ENCODE measurements around the gene GASK1B. TPM values are rescaled to one million over a fixed set of nuclear protein-coding genes. Genes with fewer than 3 reads are reported as not detected.

Gene GASK1B
- total and polyA plus RNA-seq, 2 of the 4 experiments (the other 2 are of a cell fraction), result 4.1 to 5.4 TPM

DNA sequence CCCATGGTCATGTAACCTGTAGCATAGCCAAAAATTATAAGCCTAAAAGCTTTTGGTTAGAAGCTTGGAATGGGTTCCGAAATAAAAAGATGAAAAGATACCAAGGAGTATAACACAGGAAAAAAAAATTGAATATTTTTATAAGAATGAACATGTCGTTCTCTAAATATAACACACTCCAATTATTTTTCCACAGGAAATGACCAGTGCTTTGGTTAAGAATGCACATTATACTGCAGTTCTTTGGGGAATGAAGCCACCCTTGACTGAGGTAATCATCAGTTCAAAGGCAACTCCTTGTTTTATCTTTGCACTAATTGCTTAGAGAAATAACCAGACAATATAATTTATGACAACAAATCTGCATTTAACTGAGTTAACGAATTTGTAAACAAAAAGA is 6.6 kb upstream of the GASK1B start:
- TF ChIP-seq MXI1 (IDR thresholded peaks at IDR 0.05; ENCODE audit: borderline replicate concordance, low read depth, low read length) (no peak), CHD1 (IDR thresholded peaks at IDR 0.05; ENCODE audit: low read depth, low read length) (no peak), RCOR1 (IDR thresholded peaks at IDR 0.05; ENCODE audit: insufficient replicate concordance, low read length) (no peak), POLR2A (IDR thresholded peaks at IDR 0.05; ENCODE audit: low read depth, low read length) (no peak), RFX5 (IDR thresholded peaks at IDR 0.05; ENCODE audit: low read depth, low read length) (no peak), MAZ (IDR thresholded peaks at IDR 0.05; ENCODE audit: borderline replicate concordance, low read depth, low read length) (no peak), NFE2L2 (IDR thresholded peaks at IDR 0.05; ENCODE audit: low read depth, low read length) (no peak), CEBPB (IDR thresholded peaks at IDR 0.05; ENCODE audit: low read depth, low read length) (no peak), SMC3 (IDR thresholded peaks at IDR 0.05; ENCODE audit: low read depth, low read length) (no peak), MAFK (IDR thresholded peaks at IDR 0.05; ENCODE audit: low read depth, low read length) (no peak), RAD21 (IDR thresholded peaks at IDR 0.05; ENCODE audit: low read length) (no peak), BHLHE40 (IDR thresholded peaks at IDR 0.05; ENCODE audit: low read depth, low read length) (no peak), FOS (IDR thresholded peaks at IDR 0.05; ENCODE audit: low read depth, low read length) (no peak)
- TF ChIP-seq, protein P1, sequence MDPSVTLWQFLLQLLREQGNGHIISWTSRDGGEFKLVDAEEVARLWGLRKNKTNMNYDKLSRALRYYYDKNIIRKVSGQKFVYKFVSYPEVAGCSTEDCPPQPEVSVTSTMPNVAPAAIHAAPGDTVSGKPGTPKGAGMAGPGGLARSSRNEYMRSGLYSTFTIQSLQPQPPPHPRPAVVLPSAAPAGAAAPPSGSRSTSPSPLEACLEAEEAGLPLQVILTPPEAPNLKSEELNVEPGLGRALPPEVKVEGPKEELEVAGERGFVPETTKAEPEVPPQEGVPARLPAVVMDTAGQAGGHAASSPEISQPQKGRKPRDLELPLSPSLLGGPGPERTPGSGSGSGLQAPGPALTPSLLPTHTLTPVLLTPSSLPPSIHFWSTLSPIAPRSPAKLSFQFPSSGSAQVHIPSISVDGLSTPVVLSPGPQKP (IDR thresholded peaks at IDR 0.05; ENCODE audit: borderline replicate concordance, low read depth, low read length), result no peak
- TF ChIP-seq, protein P2, sequence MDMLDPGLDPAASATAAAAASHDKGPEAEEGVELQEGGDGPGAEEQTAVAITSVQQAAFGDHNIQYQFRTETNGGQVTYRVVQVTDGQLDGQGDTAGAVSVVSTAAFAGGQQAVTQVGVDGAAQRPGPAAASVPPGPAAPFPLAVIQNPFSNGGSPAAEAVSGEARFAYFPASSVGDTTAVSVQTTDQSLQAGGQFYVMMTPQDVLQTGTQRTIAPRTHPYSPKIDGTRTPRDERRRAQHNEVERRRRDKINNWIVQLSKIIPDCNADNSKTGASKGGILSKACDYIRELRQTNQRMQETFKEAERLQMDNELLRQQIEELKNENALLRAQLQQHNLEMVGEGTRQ (IDR thresholded peaks at IDR 0.05; ENCODE audit: low read depth, low read length), result no peak
- TF ChIP-seq, protein P3, sequence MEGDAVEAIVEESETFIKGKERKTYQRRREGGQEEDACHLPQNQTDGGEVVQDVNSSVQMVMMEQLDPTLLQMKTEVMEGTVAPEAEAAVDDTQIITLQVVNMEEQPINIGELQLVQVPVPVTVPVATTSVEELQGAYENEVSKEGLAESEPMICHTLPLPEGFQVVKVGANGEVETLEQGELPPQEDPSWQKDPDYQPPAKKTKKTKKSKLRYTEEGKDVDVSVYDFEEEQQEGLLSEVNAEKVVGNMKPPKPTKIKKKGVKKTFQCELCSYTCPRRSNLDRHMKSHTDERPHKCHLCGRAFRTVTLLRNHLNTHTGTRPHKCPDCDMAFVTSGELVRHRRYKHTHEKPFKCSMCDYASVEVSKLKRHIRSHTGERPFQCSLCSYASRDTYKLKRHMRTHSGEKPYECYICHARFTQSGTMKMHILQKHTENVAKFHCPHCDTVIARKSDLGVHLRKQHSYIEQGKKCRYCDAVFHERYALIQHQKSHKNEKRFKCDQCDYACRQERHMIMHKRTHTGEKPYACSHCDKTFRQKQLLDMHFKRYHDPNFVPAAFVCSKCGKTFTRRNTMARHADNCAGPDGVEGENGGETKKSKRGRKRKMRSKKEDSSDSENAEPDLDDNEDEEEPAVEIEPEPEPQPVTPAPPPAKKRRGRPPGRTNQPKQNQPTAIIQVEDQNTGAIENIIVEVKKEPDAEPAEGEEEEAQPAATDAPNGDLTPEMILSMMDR (conservative IDR thresholded peaks at IDR 0.05; ENCODE audit: low read depth, low read length), result no peak
- Histone ChIP-seq H3K27me3 (ENCODE audit: control insufficient read depth, insufficient read depth, low read length) (no peaks in the 10 kb centered on the region; the same call in 1 of the 2 replicates), H3K79me1 (ENCODE audit: low read depth in 1 of 2, low read length in 2 of 2) (no peaks in the 10 kb centered on the region), H2AK9ac (replicated peaks; ENCODE audit: low read depth, low read length, poor library complexity) (no peak overlapping the region), H3K4me1 (ENCODE audit: control insufficient read depth, insufficient read depth, low read length) (peaks cover 3% of the 10 kb centered on the region; the same call in 1 of the 2 replicates), H2BK20ac (ENCODE audit: low read depth, low read length) (no peak overlapping the region), H3K4me3 (ENCODE audit: insufficient read depth, low read depth, low read length) (no peak overlapping the region), H3K18ac (ENCODE audit: low read depth, low read length) (no peak overlapping the region), H3K27ac (ENCODE audit: insufficient read depth, low read length) (no peak overlapping the region), H4K5ac (ENCODE audit: low read depth, low read length) (no peak overlapping the region), H3K36me3 (ENCODE audit: control insufficient read depth, insufficient read depth, low read length) (no peaks in the 10 kb centered on the region), H3K9me3 (ENCODE audit: control insufficient read depth, insufficient read depth, low read length) (no peaks in the 10 kb centered on the region), H4K8ac (ENCODE audit: low read depth in 2 of 2, low read length in 2 of 2) (no peak overlapping the region), H3K9ac (ENCODE audit: low read depth, low read length) (no peak overlapping the region), H3K9me1 (ENCODE audit: insufficient read depth, low read length) (no peaks in the 10 kb centered on the region), H4K91ac (ENCODE audit: insufficient read depth, low read depth, low read length) (no peak overlapping the region), H3K4ac (ENCODE audit: low read depth, low read length) (no peak overlapping the region), H2AFZ (replicated peaks; ENCODE audit: low read length, poor library complexity) (no peak overlapping the region), H4K20me1 (ENCODE audit: insufficient read depth, low read length) (no peaks in the 10 kb centered on the region), H2BK15ac (ENCODE audit: low read depth, low read length) (no peak overlapping the region), H3K23ac (ENCODE audit: low read depth, low read length) (no peak overlapping the region), H2BK5ac (ENCODE audit: low read depth, low read length, poor library complexity, severe bottlenecking) (no peak overlapping the region), H2BK120ac (ENCODE audit: low read depth, low read length) (no peak overlapping the region), H2AK5ac (ENCODE audit: low read depth, low read length) (no peak overlapping the region), H3K4me2 (ENCODE audit: low read depth, low read length) (no peak overlapping the region), H3K14ac (replicated peaks; ENCODE audit: low read depth, low read length) (no peak overlapping the region), H3K56ac (ENCODE audit: extremely low read depth, insufficient read depth, low read length) (no peak overlapping the region)
- BruUV-seq (replicated peaks), result no TSS peak
- DNase-seq, result no peak
- intact Hi-C loops (cut with micrococcal nuclease), result no loop called here
- in situ Hi-C loops (cut with MboI; ENCODE audit: low sequenced_read_pairs), result loop anchor here (25.0 kb wide), 1 partner anchor 967 kb away; the partner anchor contains the start of gene GRIA2
- WGBS, 2 experiments (ENCODE audit: extremely low coverage in 2 of 2, insufficient read length in 1 of 2), result no CpG with 5 or more reads among the region's 3 CpGs
- CTCF ChIA-PET, result no interaction called here
- dilution Hi-C loops (cut with HindIII; ENCODE audit: low sequenced_read_pairs, unreplicated experiment), result loop anchor here (25.0 kb wide), 1 partner anchor 167 kb away; no protein-coding TSS in a partner anchor
- no peak for ATAC-seq (ENCODE audit: low read depth)
- POLR2A ChIA-PET (ENCODE audit: unreplicated experiment), result no interaction called here
